HG02970 (cell line): ENCODE data around the gene HOOK1.

Source experiments
- ATAC-seq: cut with Tn5 transposase; IDR thresholded peaks from one replicate; pipeline ENCODE4 v1.9.1; 2021; ENCODE audit warnings: mild to moderate bottlenecking, moderate library complexity, moderate number of reproducible peaks; ENCODE audit not compliant: unreplicated experiment, low FRiP score

Gene HOOK1

DNA sequence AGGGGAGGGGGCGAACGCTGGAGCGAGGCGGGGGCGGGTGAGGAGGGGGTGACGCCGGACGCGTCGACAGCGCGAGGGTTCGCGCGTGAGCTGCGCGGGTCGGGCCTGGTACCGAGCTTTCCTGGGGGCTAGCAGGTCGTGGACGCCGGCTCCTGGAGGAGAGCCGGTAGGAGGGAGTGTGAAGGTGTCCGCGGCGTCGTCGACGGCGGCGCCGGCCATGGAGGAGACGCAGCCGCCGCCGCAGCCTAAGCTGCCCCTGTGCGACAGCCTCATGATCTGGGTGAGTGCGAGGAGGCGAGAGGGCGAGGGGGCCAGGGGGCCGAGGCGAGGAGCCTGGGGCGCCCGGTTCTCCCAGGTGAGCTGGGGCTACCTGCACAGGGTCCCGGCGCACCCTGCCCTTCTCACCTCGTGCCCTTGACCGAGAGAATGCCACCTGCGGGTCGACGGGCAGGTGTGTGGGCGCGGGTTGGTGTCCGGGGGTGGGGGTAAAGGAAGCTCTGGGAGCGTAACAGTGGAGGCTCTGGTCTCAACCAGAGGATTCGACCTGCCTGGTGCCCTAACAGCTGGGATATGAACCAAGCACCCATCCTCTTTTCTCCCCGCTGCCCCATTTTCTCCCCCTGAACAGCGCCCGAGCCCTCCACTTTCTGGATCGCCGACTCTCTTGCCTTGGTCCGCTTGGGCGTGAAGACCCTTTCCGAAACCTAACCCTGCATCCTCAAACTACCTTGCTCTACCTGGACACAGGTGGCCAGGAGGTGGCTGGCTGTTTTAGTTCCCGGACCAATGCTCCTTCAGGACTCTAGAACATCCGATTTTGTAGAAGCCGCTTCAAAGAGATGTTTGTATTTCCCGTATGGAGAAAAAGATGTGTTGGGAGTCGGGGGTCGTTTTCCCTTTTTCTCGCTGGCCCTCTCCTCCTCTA, at the start of gene HOOK1:
HOOK1 (plus strand) TSS at position 49 of the 925 bp plus-strand sequence; CDS start at position 218, 169 bp downstream.
- ATAC-seq = no peak

DNA sequence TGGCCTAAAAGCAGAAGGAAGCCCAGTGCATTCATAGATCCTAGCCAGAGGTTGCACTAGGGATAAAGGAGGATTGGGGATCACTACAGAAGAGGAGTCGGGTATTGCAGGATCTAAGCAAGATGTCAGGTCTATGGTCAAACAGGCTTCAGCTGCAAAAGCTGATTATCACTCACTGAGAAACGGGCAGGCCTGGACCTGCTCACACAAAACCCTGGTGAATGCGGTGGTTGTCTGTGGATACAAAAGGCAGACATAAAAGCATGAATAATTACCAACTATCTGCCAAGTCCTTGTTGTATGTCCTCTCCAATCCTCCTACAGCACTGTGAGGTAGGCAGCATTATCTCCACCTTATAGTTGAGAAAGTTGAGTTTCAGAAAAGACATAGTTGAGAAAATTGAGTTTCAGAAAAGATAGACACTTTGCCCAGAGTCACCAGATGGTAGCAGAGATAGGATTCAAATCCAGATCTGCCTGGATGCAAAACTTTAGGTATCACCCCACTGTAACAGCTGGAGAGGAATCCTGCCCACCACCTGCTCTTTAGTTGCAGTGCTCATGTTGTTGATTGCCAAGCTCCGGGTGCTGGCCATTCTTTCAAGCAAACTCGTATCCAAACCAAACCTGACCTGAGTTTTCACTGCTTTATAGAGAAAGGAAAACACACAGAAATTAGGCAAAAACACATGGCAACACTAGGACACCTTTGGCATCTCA, 49.6 kb upstream of the HOOK1 start:
- no peak for ATAC-seq

DNA sequence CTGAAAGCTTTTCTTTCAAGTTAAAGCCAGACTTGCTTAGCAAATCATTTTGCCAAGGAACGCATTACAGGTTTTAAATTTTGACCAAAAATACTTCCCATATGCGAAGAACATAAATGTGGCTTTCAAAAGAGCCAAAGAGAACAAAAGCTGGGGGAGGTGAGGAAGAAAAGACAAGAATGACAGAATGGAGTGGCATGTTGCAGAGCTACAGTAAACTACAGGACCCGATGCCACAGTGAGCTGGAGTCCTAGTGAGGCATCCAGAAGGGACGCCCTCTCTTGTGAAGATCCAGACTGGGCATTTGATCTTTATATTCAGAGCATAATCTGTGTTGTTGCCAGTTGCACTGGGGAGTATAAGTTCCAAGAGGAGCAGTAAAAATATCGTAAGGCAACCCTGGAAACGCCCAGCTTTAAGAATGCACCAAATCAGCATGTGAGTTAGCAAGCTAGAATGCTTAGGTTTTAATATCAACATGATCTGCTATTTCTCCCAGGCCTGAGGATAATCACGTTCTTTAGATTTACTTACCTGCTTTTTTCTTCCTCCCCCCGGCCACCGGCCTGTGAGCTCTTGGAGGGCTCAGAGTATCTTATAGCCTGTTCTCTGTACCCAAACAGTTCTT, 48.4 kb upstream of the HOOK1 start:
- ATAC-seq = no peak

DNA sequence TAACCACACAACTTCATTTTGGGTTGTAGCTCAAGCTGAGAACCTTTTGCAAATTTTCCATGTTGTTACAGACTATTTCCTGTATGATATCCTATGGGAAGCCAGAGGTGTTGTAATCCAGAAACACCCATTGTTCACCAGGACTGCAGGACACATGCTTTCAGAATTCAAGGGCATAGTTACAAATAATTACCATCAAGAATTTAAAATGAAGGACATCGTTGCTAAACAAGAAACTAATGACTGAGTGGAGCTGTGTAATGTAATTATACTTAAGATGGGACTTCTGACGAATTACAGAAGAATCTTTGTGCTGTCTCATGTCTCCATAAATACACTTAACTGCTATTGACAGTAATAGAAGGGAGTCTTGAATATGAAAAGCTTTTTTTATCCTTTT, 47.6 kb upstream of the HOOK1 start:
- no peak for ATAC-seq

DNA sequence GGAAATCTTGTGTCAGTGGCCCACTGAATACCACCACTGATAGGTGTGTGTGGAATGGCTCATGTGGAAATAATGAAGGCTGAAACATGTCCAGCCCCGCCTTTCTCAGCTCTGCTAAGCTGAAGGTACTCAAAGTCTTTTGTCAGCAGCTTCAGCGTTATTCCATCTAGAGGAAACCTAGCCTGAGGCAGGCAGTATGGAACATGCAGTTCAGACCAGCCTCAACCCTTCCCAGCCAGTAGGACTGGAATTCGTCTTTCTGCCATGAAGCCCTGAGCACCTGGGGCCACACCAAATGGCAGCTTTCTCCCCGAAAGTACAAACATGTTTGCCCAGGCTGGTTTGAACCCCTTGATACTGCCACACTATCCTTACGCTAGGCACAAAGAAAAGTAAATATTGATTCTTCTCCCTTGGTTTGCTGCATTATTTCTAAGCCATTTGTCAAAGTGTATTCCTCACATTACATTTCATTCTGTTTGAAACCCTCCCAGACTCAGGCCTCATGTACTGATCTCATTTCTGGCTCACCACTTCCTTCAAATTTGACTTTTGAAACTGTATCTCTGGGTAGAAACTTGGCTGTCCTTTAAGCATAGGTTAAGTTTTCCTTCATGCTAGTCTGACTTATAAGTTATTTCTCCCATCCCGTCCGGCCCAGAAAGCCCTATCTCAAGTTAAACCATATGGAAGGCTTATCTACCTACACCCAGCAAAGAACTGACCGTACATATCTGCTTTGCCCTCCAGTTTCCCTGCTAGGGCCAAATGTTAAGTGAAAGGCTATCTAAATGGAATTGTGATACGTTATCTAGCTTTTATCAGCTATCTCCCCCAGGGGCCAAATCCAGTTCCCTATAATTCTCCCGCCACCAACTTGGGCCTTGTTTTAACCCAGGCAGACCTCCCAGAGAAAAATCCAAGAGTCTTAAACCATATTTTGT, 45.7 kb upstream of the HOOK1 start:
- ATAC-seq = no peak

DNA sequence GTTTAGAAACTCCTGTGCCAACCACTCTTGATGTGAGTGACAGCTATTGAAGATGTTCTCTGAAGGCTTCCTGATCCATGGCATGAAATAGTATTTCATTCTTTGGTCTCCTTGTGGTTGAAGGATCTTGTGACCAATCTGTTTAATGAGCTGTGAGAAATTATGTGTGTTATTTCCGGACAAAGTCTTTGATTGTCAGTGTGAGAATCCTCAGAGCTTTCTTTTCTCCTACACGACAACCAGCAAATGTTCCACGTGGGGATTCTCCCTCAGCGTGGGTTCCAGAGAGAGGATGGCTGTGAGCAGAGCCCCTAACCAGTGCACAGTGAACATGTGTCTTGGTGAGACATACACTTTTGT, 45.0 kb upstream of the HOOK1 start:
- ATAC-seq = no peak

DNA sequence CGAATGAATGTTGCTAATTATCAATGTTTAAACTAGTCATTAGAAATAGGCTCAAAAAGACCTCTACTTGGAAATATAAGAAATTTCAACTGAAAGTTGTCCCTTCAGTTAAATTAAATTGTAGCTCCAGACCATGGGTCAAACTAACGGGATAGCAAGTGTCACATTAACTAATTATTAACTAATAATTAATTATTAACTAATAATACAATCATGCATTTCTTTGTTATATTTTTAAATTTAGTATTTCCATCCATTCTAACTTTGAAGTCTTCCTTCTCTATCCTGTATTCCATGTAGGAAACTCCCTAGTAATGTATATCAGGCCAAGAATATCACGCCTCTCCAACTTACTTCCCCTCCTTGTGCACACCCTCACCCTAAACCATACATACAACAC, 43.4 kb upstream of the HOOK1 start:
- no peak for ATAC-seq

DNA sequence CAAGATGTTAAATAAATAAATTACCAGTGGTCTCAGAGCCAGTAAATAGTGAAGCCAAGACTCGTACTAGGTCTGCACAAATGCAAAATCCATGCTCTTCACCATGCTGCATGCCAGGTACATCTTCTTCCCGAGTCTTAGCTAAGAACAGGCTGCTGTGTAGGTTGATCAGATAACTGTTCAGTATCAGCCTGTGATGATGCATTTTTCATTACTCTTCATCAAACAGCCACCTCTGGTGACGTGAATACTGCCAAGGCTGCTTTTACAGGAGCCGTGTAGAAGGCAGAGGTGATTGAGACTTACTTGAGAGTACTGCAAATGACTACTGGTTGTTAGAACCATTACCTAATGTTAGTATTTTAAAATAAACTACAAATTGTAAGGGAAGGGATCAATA, 39.3 kb upstream of the HOOK1 start:
- no peak for ATAC-seq

DNA sequence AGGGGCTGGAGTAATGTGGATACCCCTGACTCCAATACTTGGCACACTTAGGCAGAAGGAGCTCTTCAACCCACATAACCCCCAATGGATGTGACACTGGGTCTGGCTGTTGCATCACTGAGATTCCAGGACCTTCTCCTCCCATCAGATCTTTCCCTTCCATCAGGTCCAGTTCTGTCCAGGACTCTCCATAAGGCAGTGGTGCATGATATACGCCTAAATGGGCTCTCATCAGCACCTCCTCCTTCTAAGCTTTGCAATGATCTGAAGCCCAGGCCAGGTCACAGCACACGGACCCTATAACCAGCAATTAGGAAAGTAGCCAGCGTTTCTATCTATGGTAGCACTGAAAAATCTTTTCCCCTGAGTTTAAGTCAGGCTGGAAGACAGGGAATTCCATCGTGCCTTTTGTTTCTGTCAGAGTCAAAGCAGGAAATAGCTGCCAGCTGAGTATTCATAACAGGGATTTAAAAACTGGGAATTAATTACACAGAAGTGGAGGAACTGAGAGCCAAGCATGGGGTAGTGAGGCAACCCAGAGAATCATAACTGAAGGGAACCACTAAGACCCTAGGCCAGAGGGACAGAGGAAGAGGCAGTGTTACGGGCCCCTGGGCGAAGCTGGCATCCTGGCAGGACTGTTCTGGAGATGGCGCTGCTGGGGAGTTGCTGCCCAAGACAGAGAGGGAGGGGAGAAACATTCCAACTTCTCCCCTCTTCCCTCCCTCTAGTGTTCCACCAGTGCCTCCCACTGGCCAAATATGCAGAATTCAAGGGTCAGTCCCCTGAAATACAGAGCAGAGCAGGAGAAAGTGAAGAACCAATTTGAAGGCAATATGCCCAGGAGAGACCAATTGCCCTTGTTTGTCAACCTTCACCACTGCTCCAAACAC, 37.5 kb upstream of the HOOK1 start:
- no peak for ATAC-seq

DNA sequence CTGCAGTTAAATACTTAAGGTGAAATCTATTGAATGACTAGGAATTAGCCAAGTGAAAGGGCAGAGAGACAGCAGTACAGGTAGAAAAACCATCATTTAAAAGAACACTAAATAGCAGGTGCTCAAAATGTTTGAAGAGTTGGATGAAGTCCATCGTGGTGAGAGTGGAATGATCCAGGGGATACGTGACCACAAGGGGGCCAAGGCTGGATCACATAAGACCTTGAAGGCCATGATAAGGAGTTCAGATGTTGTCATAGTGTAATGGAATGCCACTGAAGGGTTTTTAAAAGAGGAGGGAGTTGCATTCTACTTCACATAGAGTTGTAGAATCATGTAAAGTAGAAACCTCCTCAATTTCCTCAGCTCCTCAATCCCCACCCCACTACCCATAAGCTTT, 34.8 kb upstream of the HOOK1 start:
- no peak for ATAC-seq

DNA sequence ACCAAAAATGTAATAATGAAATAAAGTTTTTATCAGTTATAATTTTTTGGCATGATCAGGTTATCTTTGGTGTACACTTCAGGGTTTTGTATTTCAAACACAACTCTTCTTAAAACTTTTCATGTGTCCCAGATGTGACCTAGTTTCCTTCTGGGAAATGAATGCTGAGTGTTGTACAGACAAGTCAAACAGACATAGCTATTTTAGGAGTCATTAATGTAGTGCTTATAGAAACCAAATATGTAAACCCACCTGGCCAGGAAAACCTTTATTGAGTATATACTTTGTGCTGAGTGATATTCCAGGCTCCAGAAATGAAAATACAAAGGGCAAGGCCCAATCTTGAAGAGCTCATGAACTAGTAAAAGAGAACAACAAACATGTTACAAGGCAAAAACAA, 25.9 kb upstream of the HOOK1 start:
- ATAC-seq = no peak

DNA sequence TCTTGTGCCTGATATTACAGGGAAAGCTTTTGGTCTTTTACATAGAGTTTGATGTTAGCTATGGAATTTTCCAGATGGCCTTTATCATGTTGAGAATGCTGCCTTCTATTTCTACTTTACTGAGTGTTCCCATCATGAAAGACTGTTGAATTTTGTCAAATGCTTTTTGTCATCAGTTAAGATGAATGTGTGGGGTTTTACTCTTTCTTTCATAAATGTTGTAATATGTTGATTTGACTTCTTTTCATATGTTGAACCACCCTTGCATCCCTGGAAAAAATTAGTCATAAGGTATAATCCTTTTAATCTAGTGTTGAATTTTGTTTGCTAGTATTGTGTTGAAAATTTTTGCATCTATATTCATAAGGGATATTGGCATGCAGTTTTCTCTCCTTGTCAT, 16.1 kb upstream of the HOOK1 start:
- ATAC-seq = no peak

DNA sequence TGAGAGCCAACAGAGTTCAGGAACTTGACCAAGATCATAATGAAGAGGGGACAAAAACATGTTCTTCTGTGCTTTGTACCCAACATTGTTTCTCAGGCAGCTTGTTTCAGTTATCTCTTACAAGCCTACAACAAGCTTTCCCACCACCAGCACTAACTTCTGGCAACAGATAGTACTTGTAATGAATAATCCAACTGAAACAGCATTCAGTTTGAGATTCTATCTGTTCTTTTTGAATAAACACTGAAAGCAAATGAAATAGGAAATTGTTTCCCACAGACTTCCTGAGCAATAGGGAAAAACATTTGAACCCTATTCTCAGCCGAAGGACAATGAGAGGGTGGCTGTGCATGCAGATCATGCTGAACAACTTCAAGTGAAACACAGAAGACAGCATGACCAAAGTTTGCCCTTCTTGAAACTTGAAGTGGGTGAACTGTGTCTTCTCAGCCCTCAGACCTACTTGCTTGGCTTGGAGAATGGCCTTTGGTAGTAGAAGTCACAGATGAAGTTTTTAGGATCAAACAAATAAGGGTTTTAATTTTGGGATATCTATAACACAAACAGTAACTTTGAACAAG, 11.2 kb upstream of the HOOK1 start:
- no peak for ATAC-seq

DNA sequence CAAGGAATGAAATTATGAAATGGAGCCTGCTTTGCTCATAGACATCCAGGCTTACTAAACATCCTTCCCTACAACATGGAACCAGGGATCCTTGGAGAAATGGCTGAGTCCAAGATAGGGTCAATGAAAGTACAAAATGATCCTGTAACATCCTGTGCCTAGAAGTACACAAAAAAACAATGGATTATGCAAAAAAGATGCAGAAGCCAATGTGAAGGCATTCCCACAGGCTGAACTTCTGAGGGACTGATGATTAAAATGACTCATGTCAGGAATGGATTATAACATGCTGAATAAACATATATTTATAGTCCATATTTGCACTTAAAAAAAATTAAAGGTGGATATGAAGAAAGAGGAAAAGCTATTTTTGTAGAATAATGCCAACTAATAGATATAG, 10.4 kb upstream of the HOOK1 start:
- ATAC-seq = no peak

DNA sequence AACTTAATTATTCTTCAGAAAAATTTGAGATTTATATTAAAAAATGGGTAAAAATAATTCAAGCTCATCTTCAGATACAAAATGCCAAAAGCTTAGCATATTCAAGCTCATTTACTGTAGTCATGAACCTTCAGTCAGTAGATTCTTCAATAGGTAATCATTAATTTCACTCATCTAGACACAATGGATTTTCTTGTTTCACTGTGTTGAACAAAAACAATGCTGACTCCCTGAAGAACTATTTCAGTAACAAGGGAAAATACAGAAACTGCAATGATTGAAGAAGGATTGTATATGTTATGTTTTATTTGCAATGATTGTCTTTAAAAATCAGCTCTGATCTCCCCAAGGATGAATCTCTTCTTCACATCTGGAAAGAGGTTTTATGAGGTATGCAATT, 9.2 kb upstream of the HOOK1 start:
- no peak for ATAC-seq

DNA sequence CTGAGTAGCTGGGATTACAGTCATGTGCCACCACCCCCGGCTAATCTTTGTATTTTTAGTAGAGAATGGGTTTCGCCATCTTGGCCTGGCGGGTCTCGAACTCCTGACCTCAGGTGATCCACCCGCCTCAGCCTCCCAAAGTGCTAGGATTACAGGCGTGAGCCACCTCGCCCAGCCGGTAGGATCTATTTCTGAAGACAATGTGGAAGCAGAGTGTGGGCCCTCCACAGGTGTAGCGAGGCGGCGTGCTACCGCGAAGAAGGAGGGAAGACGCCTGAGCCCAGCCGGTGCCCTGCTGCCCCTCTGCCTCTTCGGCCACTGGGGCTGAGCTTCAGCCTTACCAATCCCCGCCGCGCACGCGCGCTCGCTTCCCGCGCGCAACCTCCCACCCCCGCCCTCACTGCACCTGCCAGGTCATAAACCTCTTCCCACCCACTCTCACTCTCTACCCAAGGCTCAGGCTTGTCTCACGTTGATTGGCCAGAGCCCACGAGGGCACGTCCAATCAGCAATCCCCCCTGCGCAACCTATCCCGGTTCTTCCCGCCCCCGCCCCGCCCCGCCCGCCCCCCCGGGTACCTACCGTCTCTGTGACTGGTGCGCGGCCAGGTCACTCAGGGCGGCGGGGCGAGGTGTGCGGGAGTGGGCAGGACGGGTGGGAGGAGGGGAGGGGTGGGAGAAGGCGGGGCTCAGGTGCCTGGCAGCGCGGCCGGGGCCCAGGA, 409 bp upstream of the HOOK1 start:
- peak; percentile 95 for ATAC-seq

DNA sequence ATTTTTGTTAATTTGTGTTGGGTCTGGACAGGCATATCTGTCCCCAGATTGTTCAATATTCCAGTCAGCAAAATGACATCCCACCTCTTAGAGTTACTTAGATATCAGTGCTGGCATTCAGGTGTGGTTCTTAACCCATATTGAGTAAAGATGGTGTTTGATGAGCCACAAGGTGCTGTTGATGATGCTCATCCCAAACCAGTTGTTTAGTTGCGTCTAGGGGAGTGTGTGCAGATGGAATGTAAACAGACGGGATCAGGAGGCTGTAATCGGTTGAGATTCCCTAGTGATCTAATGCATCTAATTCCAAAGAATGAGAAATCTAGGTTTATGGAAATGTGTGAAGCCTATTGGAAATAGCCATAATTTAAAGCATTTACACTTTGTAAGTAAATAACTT, 1.1 kb downstream of the HOOK1 start:
- ATAC-seq = no peak

DNA sequence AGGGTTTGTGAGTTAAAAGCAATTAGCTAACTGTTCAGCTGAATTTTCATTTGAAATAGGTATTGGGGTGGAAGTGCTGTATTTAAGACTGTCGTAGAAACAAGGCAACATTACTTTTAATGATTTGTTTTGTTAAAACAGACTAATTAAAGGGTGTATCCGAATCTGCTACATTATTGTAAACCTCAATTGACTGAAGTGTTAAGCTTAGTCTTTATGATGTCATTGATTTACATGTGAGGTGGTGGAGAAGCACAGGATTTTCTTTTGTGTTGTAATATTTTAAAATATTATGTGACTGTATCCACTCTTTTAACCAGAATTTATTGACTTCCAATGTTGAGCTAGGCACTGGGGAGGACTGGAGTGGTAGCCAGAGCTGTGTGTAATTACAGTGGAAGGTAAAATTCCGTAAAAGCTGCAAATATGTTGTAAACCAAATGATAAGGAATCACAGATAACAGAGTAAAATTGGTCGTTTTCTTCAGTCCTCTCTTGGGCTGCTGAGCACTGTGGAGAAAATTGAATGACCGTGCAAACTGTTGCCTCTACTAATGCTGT, 1.6 kb downstream of the HOOK1 start:
- no peak for ATAC-seq
